Ishikawa (cell line): ENCODE data around the gene MAP3K13.

Experiments used
- CEBPB ChIP-seq: IDR thresholded peaks from 2 replicates; pipeline ENCODE4 v1.6.1; 2012
- CREB1 ChIP-seq: IDR thresholded peaks from 2 replicates; pipeline ENCODE4 v1.6.1; 2012; ENCODE audit warnings: low read depth
- EGR1 ChIP-seq: IDR thresholded peaks from 2 replicates; pipeline ENCODE4 v1.6.1; 2012
- EP300 ChIP-seq: IDR thresholded peaks from 2 replicates; pipeline ENCODE4 v1.6.1; 2012; ENCODE audit warnings: borderline replicate concordance
- FOXM1 ChIP-seq: IDR thresholded peaks from 2 replicates; pipeline ENCODE4 v1.6.1; 2012; ENCODE audit warnings: low read depth, borderline replicate concordance
- MAX ChIP-seq: IDR thresholded peaks from 2 replicates; pipeline ENCODE4 v1.6.1; 2012
- NFIC ChIP-seq: IDR thresholded peaks from 2 replicates; pipeline ENCODE4 v1.6.1; 2012
- RAD21 ChIP-seq: IDR thresholded peaks from 2 replicates; pipeline ENCODE4 v1.6.1; 2012; ENCODE audit warnings: low read depth
- REST ChIP-seq: IDR thresholded peaks from 2 replicates; pipeline ENCODE4 v1.6.1; 2012; ENCODE audit warnings: low read depth, mild to moderate bottlenecking
- TAF1 ChIP-seq: IDR thresholded peaks from 2 replicates; pipeline ENCODE4 v1.6.1; 2012; ENCODE audit warnings: low read depth, mild to moderate bottlenecking
- TCF12 ChIP-seq: IDR thresholded peaks from 2 replicates; pipeline ENCODE4 v1.6.1; 2012; ENCODE audit warnings: low read depth
- TEAD4 ChIP-seq: IDR thresholded peaks from 2 replicates; pipeline ENCODE4 v1.6.1; 2012
- USF1 ChIP-seq: IDR thresholded peaks from 2 replicates; pipeline ENCODE4 v1.6.1; 2012
- YY1 ChIP-seq: IDR thresholded peaks from 2 replicates; pipeline ENCODE4 v1.6.1; 2012; ENCODE audit warnings: low read depth
- ZBTB7A ChIP-seq: IDR thresholded peaks from 2 replicates; pipeline ENCODE4 v1.6.1; 2012; ENCODE audit warnings: low read depth

The MAP3K13 gene

GRCh38 chr3:185332026-185332735 is 30.8 kb upstream of the MAP3K13 start:
- TF ChIP-seq CEBPB (peak; percentile 87), MAX (no peak), NFIC (peak; percentile 63; the same call in 1 of the 2 replicates), CREB1 (no peak), TCF12 (no peak), RAD21 (no peak)

GRCh38 chr3:185335799-185336198 is 27.1 kb upstream of the MAP3K13 start:
- no peak for TF ChIP-seq CEBPB
- TF ChIP-seq TAF1, result no peak
- TF ChIP-seq YY1, result no peak
- TF ChIP-seq TEAD4, result peak; percentile 72
- TF ChIP-seq MAX, result no peak
- peak; percentile 4; the same call in 1 of the 2 replicates for TF ChIP-seq RAD21
- no peak for TF ChIP-seq REST
- TF ChIP-seq FOXM1, result no peak
- TF ChIP-seq NFIC, result peak; percentile 25; the same call in 1 of the 2 replicates
- no peak for TF ChIP-seq ZBTB7A
- no peak for TF ChIP-seq USF1
- no peak; the same call in 1 of the 2 replicates for TF ChIP-seq EP300
- TF ChIP-seq TCF12, result peak; percentile 16; the same call in 1 of the 2 replicates
- TF ChIP-seq CREB1, result no peak
- no peak for TF ChIP-seq EGR1

GRCh38 chr3:185337231-185337816 is 25.6 kb upstream of the MAP3K13 start:
- TF ChIP-seq EP300, result no peak

GRCh38 chr3:185339945-185340344 is 23.0 kb upstream of the MAP3K13 start:
- TF ChIP-seq CEBPB, result no peak
- no peak for TF ChIP-seq ZBTB7A
- no peak for TF ChIP-seq NFIC
- TF ChIP-seq USF1, result no peak
- no peak for TF ChIP-seq REST
- no peak for TF ChIP-seq TCF12
- no peak for TF ChIP-seq MAX
- TF ChIP-seq RAD21, result no peak
- no peak for TF ChIP-seq EP300
- no peak for TF ChIP-seq FOXM1
- TF ChIP-seq TEAD4, result no peak
- TF ChIP-seq CREB1, result no peak
- TF ChIP-seq TAF1, result no peak
- no peak for TF ChIP-seq YY1
- TF ChIP-seq EGR1, result no peak

- TF ChIP-seq FOXM1, result no peak
These were observed 22.2 kb upstream of the MAP3K13 start for GRCh38 chr3:185340751-185341150.
